A673 (cell line): Measurements from ENCODE around the gene WRNIP1. TPM values are rescaled to one million over a fixed set of nuclear protein-coding genes. Genes with fewer than 3 reads are reported as not detected.

ENCODE experiments used
- BruUV-seq: library from RNA; stranded (reverse); fragments of 400-500 nt; replicated peaks from 2 replicates; lab custom pipeline; 2021; lab: Mats Ljungman, UMichigan
- CTCF ChIA-PET: fragments of 300-600 bp; sonication (Branson Sonifier 250); formaldehyde crosslinking; loops from one replicate; lab custom pipeline; 2022; ENCODE audit warnings: antibody characterized with exemption; lab: Charles Lee
- POLR2A ChIA-PET: fragments of 300-600 bp; sonication (Branson Sonifier 250); formaldehyde crosslinking; loops from one replicate; lab custom pipeline; 2022; ENCODE audit warnings: antibody characterized with exemption; ENCODE audit not compliant: low non-redundant PET; lab: Charles Lee
- DNase-seq: peaks from one replicate; pipeline ENCODE4 v3.0.0-alpha.2; 2015; ENCODE audit warnings: low spot score
- H3K27ac ChIP-seq: fragments of 200-600 bp; sonication (generic); 2 replicates; pipeline ENCODE4 v1.5.1; 2016; ENCODE audit warnings: mixed run types, low read depth, mild to moderate bottlenecking, mixed read lengths, antibody characterized with exemption, low read length; ENCODE audit not compliant: poor library complexity, severe bottlenecking
- H3K27me3 ChIP-seq: fragments of 200-600 bp; sonication (generic); replicated peaks from 2 replicates; pipeline ENCODE4 v1.6.1; 2017; ENCODE audit warnings: mixed run types, low read depth, mild to moderate bottlenecking, mixed read lengths, antibody characterized with exemption, low read length; ENCODE audit not compliant: insufficient read depth, poor library complexity
- H3K36me3 ChIP-seq: fragments of 200-600 bp; sonication (generic); 2 replicates; pipeline ENCODE4 v1.6.1; 2016; ENCODE audit warnings: mixed run types, mild to moderate bottlenecking, mixed read lengths, antibody characterized with exemption, low read length; ENCODE audit not compliant: insufficient read depth, poor library complexity, severe bottlenecking
- H3K4me1 ChIP-seq: fragments of 200-600 bp; sonication (generic); 2 replicates; pipeline ENCODE4 v1.6.1; 2017; ENCODE audit warnings: mixed run types, mild to moderate bottlenecking, mixed read lengths, antibody characterized with exemption, low read length; ENCODE audit not compliant: insufficient read depth, poor library complexity, severe bottlenecking
- H3K4me3 ChIP-seq: fragments of 200-600 bp; sonication (generic); 2 replicates; pipeline ENCODE4 v1.5.1; 2016; ENCODE audit warnings: low read depth, mixed run types, mild to moderate bottlenecking, mixed read lengths, low read length; ENCODE audit not compliant: poor library complexity, severe bottlenecking
- H3K9me3 ChIP-seq: fragments of 200-600 bp; sonication (generic); 2 replicates; pipeline ENCODE4 v1.6.1; 2016; ENCODE audit warnings: mixed run types, low read depth, mild to moderate bottlenecking, mixed read lengths, antibody characterized with exemption, low read length; ENCODE audit not compliant: poor library complexity, severe bottlenecking
- CTCF ChIP-seq: fragments of 300-800, 200-600 bp; sonication (generic); conservative IDR thresholded peaks from 2 replicates; pipeline ENCODE4 v1.5.1; 2017; ENCODE audit warnings: low read depth, mild to moderate bottlenecking, antibody characterized with exemption, low read length, moderate library complexity, mixed read lengths
- EZH2 ChIP-seq: fragments of 200-600 bp; sonication (generic); IDR thresholded peaks from 2 replicates; pipeline ENCODE4 v1.6.1; 2017; ENCODE audit warnings: borderline replicate concordance, low read depth, mild to moderate bottlenecking, mixed read lengths, antibody characterized with exemption, low read length; ENCODE audit not compliant: poor library complexity, severe bottlenecking
- intact Hi-C: fragments of 100-400 bp; cut with micrococcal nuclease; formaldehyde crosslinking; loops from one replicate; pipeline ENCODE4 v1.10.0; 2022; ENCODE audit not compliant: unreplicated experiment
- total RNA-seq: library from RNA; stranded (reverse); gene quantifications from 2 replicates; pipeline ENCODE4 v1.2.3, GENCODE V29; 2021

WRNIP1 gene
- total RNA-seq, 1 experiment from 2014 or later: 49.3 TPM

- POLR2A ChIA-PET: no interaction called here
- no peaks in the 10 kb centered on the region for H3K27me3 ChIP-seq
- CTCF ChIA-PET: no interaction called here
Measured at GRCh38 chr6:2828629-2829028, 63.4 kb downstream of the WRNIP1 start.

GRCh38 chr6:2829253-2829652 lies 64.1 kb downstream of the WRNIP1 start:
- Histone ChIP-seq H3K36me3 (no peaks in the 10 kb centered on the region), H3K27ac (no peak overlapping the region), H3K9me3 (no peaks in the 10 kb centered on the region), H3K4me3 (no peak overlapping the region), H3K4me1 (no peaks in the 10 kb centered on the region), H3K27me3 (no peaks in the 10 kb centered on the region)
- ChIA-PET CTCF (no interaction called here), POLR2A (no interaction called here)
- no peak for DNase-seq
- TF ChIP-seq CTCF (no peak), EZH2 (no peak)
- intact Hi-C loops: no loop called here
- BruUV-seq: no TSS peak

More at GRCh38 chr6:2828629-2829028, 63.4 kb downstream of the WRNIP1 start:
- no peak overlapping the region for H3K27ac ChIP-seq
- H3K9me3 ChIP-seq: no peaks in the 10 kb centered on the region
- H3K4me1 ChIP-seq: no peaks in the 10 kb centered on the region
- intact Hi-C loops: no loop called here
- no peaks in the 10 kb centered on the region for H3K36me3 ChIP-seq
- TF ChIP-seq CTCF (no peak), EZH2 (no peak)
- no TSS peak for BruUV-seq
- H3K4me3 ChIP-seq: no peak overlapping the region
- DNase-seq: no peak

- TF ChIP-seq CTCF: no peak
- DNase-seq: no peak
- Histone ChIP-seq H3K9me3 (no peaks in the 10 kb centered on the region), H3K4me1 (no peaks in the 10 kb centered on the region), H3K27me3 (no peaks in the 10 kb centered on the region), H3K4me3 (no peak overlapping the region), H3K27ac (no peak overlapping the region), H3K36me3 (no peaks in the 10 kb centered on the region)
- BruUV-seq: no TSS peak
- intact Hi-C loops: no loop called here
- POLR2A ChIA-PET: no interaction called here
- CTCF ChIA-PET: no interaction called here
Measured at GRCh38 chr6:2830183-2830582, 65.0 kb downstream of the WRNIP1 start.
